Measurements from ENCODE around the gene DENND2A.
"Not testable (repeated sequence)": the region's sequence is repeated elsewhere in the genome, so short reads cannot be mapped to it uniquely, and the experiment has no call there.

DENND2A gene

DNA sequence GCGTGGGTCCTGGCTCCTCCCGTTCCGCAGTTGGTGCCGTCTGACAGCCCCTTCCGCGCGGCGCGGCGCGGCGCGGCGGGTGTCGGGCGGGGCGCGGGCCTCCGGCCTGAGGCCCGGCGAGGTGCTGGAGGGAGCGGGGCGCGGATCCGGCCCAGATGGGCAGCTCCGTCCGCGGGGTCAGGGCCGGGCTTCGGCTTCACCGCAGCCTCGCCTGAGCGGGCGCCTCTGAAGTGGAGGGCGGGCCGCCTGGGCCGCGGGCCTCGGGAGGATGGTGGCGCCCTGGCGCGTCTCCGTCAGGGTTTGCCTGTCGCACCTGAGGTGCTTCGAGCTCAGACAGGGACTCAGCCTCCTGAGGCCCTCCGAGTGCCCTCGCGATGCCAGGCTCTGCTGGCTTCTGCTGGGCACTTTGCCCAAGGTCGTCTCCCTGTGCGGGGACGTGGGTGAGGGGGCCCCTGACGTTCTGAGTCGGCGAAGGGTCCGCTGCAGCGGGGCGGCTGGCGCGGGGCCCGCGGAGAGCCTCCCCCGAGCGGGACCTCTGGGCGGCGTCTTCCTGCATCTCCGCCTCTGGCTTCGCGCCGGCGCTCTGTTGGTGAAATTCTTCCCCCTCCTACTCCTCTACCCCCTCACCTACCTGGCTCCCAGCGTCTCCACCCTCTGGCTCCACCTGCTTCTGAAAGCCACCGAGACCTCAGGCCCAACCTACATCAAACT lies 32.6 kb upstream of the DENND2A start:
- peak; percentile 31 for DNase-seq (ENCODE audit: low read depth)

- DNase-seq (ENCODE audit: low read depth), result peak; percentile 42
Observed at GRCh38 chr7:140672382-140673062, 31.9 kb upstream of the DENND2A start, which contains the start of gene ADCK2. ADCK2 (plus strand) TSS chr7:140672945; CDS start chr7:140673331, 386 bp downstream.

DNA sequence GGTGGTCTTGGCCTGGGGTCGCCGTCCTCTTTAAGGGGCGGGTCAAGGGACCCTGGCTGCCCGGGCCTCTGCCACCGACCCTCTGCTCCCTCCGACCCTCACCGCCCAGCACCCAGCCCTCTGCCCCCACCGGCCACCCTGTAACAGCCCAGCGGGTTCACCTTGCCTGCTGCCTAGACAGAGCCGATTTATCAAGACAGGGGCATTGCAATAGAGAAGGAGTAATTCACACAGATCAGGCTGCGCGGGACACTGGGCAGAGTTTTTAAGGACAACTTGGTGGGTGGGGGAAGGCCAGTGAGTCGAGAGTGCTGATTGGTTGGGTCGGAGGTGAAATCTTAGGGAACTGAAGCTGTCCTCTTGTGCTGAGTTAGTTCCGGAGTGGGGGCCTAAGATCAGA lies 31.4 kb upstream of the DENND2A start:
- no peak for DNase-seq (ENCODE audit: low read depth)

DNA sequence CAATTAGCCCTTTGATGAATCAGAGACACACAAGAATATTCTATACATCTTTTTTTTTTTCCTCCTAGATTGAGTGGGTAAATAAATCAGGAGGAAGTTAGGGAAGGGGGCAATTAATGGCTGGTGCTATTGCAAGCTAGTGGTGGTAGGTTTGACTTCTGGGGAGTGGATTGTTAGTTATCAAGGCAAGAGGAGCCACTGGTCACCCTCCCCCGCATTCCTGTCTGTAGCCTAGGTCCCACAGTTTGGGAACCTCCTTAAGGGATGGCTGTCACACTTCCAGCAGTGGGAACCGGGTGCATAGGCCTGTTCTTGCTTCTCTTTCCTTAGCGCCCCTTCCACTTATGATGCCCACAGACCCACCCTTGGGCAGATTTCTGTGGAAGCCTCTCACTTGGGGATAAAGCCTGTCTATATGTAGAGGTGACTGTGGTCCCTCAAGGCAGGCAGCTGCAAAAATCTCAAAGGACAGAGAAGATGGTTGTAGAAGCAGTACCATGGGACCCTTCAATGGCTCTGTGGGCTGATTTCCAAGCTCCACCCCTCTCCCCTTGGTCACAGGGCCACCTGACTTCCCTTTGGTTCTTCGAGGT lies 29.8 kb upstream of the DENND2A start:
- no peak for DNase-seq (ENCODE audit: low read depth)

DNA sequence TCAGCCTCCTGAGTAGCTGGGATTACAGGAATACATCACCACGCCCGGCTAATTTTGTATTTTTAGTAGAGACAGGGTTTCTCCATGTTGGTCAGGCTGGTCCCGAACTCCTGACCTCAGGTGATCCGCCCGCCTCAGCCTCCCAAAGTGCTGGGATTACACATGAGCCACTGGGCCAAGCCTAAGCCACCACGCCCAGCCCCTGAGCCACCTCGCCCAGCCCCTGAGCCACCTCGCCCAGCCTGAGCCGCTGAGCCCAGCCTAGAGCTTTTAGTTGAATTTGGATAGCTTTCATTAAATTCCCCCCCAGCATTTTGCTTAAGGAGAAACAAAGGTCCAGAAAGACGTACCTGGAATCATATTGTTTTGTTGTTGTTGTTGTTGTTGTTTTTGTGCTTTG lies 29.2 kb upstream of the DENND2A start:
- DNase-seq (ENCODE audit: low read depth), result not testable (repeated sequence)

DNA sequence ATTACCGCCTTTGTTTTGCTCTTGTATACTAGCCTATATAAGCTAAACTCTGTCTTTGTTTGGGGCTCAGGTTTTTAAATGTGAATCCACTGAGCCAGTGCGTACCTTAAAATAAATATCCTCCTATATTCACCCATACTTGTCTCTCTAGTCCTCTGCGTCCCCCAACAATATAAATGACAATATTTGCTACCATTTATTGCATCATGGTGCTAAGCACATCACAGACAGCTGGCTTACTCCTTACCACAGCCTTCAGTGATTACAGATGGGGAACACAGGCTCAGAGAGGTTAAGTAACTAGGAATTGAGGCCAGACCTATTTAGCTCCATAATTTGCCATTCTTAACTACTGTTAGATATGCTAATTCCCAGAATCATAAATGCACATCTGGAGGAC lies 28.7 kb upstream of the DENND2A start:
- DNase-seq (ENCODE audit: low read depth), result no peak

DNA sequence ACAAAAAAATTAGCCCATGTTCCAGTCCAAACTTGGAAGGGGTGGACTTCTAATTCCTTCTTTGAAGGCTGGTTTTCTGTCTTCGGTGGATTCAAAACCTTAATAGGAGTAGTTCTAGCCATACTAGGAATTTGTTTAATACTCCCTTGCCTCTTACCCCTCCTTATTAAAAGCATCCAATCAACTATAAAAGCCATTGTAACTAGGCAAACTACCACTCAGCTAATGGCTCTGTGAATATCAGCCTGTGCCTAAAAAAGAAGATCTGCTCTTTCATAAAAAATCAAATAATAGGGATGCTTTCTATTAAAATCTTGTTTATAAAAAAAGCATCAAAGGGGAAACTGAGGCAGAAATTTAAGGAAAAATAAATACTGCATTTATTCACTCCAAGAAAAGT lies 28.0 kb upstream of the DENND2A start:
- no peak for DNase-seq (ENCODE audit: low read depth)

- DNase-seq (ENCODE audit: low read depth), result no peak
Observed at GRCh38 chr7:140667476-140667875, 26.9 kb upstream of the DENND2A start.

- DNase-seq (ENCODE audit: low read depth), result not testable (repeated sequence)
Observed at GRCh38 chr7:140662938-140663337, 22.3 kb upstream of the DENND2A start.

DNA sequence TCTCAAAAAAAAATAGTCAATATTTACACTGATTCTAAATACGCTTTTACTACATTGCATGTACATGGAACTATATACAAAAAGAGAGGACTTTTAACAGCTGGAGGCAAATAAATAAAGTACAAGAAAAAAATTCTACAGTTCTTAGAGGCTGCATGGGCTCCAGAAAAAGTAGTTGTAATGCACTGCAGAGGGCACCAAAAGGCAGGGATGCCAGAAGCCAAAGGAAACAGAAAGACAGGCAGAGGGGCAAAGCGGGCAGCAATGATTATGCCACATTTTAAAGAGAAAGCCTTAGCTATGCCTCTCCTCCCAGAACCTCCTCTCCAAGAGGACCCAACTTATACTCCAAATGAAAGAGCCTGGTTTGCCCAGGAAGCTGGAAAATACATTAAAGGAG lies 20.5 kb upstream of the DENND2A start:
- no peak for DNase-seq (ENCODE audit: low read depth)

DNA sequence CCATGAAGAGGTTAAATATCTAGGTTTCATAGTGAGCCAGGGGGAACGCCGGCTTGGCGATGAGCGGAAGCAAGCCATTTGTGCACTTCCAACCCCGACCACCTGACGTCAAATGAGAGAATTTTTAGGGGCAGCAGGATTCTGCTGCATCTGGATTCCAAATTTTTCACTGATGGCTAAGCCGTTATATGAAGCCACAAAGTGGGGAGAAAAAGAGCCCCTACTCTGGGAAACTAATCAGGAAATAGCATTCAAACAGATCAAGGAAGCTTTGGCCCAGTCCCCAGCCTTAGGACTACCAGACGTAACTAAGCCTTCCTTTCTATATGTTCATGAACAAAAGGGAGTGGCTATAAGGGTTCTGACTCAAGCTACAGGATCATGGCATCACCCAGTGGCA lies 19.2 kb upstream of the DENND2A start:
- DNase-seq (ENCODE audit: low read depth), result no peak

DNA sequence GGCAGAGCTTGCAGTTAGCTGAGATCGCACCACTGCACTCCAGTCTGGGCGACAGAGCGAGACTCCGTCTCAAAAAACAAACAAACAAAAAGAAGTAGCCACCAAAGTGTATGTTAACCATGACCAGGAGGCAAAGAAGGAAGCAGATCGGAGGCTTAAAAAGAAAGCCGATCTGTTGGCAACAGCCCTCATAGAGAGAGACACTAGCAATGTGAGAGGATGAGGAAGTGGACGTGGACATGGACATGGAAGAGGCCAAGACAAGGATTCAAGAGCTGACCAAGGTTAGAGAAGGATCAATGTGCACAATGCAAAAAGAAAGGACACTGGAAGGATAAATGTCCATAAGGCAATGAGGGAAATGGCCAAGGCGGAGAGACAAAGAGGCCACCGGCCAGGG lies 17.3 kb upstream of the DENND2A start:
- DNase-seq (ENCODE audit: low read depth), result no peak

DNA sequence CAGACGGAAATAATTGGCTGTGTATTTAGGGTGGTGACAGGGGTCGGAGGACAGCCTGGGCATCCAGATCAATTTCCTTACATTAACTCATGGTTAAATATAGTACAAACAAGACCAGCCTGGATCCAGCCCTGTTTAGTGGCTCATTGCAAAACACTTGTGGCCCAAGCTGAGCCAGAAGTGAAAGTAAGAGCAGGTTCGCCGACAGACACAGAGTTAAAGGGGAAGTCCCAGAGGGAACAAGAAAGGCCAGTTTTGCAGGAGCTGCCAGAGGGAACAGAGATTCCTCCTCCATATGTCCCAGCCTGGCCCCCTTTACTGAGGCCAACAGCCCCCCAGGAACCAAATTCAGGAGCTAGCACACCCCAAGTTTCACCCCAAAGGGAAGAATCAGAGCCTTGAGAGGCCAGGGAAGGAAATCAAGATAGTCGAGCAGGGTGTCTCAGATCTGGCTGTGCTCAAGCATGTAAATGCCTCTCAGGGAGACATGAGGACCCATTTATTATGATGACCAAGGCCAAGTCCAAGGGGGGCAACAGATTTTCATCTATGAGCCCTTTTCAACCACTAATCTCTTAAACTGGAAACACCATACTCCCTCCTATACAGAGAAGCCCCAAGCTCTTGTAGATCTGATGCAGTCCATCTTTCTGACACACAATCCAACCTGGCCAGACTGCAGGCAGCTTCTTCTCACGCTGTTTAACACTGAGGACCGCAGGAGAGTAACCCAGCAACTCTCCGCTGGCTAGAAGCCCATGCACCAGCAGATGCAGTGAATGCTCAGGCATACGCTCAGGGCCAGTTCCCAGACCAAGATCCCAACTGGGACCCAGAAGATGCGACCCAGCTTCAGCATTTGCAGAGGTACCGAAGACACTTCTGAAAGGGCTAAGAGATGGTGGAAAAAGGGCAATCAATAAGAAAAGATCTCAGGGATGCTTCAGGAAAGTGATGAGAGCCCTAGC lies 16.2 kb upstream of the DENND2A start:
- DNase-seq (ENCODE audit: low read depth), result no peak

GRCh38 chr7:140655511-140656408 lies 15.1 kb upstream of the DENND2A start:
- no peak for DNase-seq (ENCODE audit: low read depth)

GRCh38 chr7:140654661-140655060 lies 14.0 kb upstream of the DENND2A start:
- no peak for DNase-seq (ENCODE audit: low read depth)

GRCh38 chr7:140654109-140654387 lies 13.4 kb upstream of the DENND2A start:
- DNase-seq (ENCODE audit: low read depth), result no peak

- no peak for DNase-seq (ENCODE audit: low read depth)
Observed at GRCh38 chr7:140653319-140654108, 12.9 kb upstream of the DENND2A start.

DNA sequence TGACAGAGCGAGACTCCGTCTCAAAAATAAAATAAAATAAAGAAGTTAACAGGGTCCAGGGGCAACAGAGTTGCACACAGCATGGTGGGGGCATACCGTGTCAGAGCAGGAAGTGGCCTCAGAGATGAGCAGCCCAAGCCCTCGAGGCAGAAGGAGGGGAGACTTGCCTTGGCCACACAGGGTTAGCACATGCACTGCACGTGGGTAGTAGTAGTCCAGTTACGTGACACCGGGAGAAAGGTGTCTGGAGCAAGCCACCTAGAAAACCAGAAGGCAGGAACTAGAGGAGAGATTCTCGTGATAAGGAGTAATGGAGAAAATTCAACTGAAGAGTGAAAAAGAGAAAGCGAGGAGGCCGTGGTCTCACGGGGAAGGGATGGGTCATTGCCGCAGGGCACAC lies 9.8 kb upstream of the DENND2A start:
- DNase-seq (ENCODE audit: low read depth), result no peak

GRCh38 chr7:140649556-140650205 lies 9.1 kb upstream of the DENND2A start:
- no peak for DNase-seq (ENCODE audit: low read depth)

Data from T-helper 22 cell (primary cell).